ENCODE measurements around the gene ANGPTL8. TPM values are rescaled to one million over a fixed set of nuclear protein-coding genes. Genes with fewer than 3 reads are reported as not detected.
A peak's percentile ranks its signal among the peaks of the same experiment; 100 is the strongest.

The ANGPTL8 gene
- polyA plus RNA-seq, 1 experiment: not detected

DNA sequence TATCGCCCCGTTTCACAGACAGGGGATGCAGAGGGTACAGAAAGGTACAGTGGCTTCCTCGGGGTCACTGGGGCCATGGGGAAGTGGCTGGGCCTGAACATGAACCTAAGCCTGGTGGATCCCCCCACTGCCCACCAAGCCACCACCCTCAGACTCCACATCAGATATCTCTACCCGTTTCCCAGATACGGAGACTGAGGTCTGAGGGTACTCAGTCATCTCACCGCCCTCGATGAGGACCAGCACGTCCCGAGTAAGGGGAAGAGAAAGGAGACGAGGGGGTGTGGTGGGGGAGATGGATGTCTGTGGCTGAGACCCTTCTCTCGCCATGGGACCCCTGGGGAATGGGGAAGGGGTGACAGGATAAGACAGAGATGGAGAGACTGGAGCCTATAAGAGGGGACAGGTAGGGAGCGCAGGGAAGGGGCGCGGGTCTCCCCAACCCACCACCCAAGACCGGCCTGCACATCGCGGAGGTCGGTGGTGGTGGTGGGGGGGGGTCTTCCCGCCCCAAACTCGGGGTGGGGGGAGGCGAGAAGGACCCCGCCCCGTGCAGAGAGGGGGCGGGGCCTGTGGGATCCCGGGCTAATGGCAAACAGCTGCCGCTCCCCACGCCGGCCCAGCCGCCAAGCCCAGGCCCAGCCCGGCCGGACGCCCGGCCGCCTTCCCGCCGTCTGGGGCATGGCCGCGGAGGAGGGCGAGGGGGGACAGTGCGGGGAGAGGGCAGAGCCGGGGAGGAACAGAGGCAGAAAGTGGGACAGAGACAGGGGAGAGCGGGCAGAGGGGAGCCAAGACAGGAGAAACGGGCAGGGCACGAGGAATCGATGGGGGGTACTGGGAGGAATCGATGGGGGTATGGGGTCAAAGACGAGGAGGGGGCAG is 42.8 kb upstream of the ANGPTL8 start:
- peak overlapping the region; percentile 96 for H3K4me3 ChIP-seq (ENCODE audit: low read depth, low read length)
- ChIA-PET CTCF (no interaction called here), POLR2A (interaction anchor here (1.4 kb wide), 1 partner anchor 58 kb away, joined by 4 read pairs; no protein-coding TSS in a partner anchor)
- peak overlapping the region; percentile 21 for H3K27ac ChIP-seq (ENCODE audit: low read depth, low read length)
- TF ChIP-seq, protein P1, sequence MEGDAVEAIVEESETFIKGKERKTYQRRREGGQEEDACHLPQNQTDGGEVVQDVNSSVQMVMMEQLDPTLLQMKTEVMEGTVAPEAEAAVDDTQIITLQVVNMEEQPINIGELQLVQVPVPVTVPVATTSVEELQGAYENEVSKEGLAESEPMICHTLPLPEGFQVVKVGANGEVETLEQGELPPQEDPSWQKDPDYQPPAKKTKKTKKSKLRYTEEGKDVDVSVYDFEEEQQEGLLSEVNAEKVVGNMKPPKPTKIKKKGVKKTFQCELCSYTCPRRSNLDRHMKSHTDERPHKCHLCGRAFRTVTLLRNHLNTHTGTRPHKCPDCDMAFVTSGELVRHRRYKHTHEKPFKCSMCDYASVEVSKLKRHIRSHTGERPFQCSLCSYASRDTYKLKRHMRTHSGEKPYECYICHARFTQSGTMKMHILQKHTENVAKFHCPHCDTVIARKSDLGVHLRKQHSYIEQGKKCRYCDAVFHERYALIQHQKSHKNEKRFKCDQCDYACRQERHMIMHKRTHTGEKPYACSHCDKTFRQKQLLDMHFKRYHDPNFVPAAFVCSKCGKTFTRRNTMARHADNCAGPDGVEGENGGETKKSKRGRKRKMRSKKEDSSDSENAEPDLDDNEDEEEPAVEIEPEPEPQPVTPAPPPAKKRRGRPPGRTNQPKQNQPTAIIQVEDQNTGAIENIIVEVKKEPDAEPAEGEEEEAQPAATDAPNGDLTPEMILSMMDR (IDR thresholded peaks at IDR 0.05; ENCODE audit: low read depth, low read length): no peak
- no peak for DNase-seq (ENCODE audit: low read depth, low spot score)
- peaks cover 10% of the 10 kb centered on the region; the same call in 1 of the 2 replicates for H3K9me3 ChIP-seq (ENCODE audit: control insufficient read depth, insufficient read depth, low read length)
- no peaks in the 10 kb centered on the region for H3K27me3 ChIP-seq (ENCODE audit: control insufficient read depth, insufficient read depth, low read length)

DNA sequence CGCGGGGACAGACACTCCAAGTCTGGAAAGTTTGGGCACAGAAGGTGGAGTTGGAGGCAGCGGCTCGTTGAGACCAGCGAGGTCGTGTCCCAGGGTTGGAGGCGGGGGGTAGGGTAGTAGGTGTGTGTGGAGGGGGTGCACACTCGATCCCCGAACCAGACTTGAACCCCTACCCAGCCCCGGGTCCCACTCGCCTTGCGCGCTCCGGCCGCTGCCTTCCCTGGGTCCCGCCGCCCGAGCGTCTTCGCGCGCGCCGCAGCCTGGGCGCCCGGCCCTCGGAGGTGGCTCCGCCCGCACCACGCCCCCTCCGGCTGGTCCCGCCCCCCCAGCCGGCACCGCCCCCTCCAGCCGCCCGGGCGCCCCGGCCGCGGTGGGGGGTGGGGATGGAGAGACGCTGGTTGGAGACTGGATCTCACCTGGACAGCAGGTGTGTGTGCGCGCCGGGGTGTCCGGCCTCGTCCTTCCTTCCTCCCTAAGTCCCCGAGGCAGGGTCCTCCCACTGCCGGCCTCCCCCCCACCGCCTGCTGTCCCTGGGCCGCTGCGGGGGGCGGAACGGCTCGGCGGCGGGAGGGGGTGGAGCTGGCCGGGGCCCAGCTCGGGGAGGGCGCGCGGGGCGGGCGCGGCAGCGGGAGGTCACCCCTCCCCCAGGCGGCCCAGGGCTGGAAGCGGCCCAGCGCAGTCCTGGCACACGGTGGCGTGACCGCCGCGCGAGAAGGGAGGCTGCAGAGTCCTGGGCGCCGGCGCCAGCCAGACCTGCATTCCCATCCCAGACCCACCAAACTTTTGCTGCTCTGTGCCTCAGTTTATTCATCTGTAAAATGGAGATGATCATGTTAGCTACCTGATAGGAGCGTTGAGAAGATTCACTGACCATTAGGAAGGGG is 41.9 kb upstream of the ANGPTL8 start, which contains the start of gene KANK2:
Gene KANK2, minus strand, starts transcription at position 255 of the 884 bp plus-strand sequence. CDS start 3,034 bp downstream, outside the sequence.
- ChIA-PET CTCF (interaction anchor here (1.0 kb wide), 1 partner anchor 72 kb away, joined by 3 read pairs; no protein-coding TSS in a partner anchor), POLR2A (interaction anchor here (0.6 to 1.5 kb wide), 5 partner anchors 8 to 105 kb away, joined by 3 to 6 read pairs (median 3); no protein-coding TSS in a partner anchor)
- H3K9me3 ChIP-seq (ENCODE audit: control insufficient read depth, insufficient read depth, low read length): peaks cover 9% of the 10 kb centered on the region; the same call in 1 of the 2 replicates
- peak within 1 kb of the TSS; percentile 96 for H3K4me3 ChIP-seq (ENCODE audit: low read depth, low read length)
- no peak for DNase-seq (ENCODE audit: low read depth, low spot score)
- H3K27ac ChIP-seq (ENCODE audit: low read depth, low read length): peak within 1 kb of the TSS; percentile 21
- no peaks in the 10 kb centered on the region for H3K27me3 ChIP-seq (ENCODE audit: control insufficient read depth, insufficient read depth, low read length)
- TF ChIP-seq, protein P1 (IDR thresholded peaks at IDR 0.05; ENCODE audit: low read depth, low read length): no peak

DNA sequence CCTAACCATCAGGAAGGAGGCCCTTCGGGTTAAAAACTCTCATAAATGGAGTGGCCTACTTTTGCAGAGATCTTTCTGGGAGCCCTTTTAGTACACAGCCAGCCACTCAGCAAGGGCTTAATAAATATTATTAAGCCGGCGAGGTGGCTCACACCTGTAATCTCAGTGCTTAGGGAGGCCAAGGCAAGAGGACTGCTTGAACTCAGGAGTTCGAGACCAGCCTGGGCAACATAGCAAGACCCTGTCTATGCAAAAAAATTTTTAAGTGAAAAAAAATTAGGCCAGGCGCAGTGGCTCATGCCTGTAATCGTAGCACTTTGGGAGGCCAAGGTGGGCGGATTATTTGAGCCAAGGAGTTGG is 41.3 kb upstream of the ANGPTL8 start:
- DNase-seq (ENCODE audit: low read depth, low spot score): no peak
- TF ChIP-seq, protein P1 (IDR thresholded peaks at IDR 0.05; ENCODE audit: low read depth, low read length): no peak
- no peaks in the 10 kb centered on the region for H3K27me3 ChIP-seq (ENCODE audit: control insufficient read depth, insufficient read depth, low read length)
- H3K9me3 ChIP-seq (ENCODE audit: control insufficient read depth, insufficient read depth, low read length): peaks cover 3% of the 10 kb centered on the region; the same call in 1 of the 2 replicates
- ChIA-PET POLR2A (interaction anchor here (0.6 to 1.5 kb wide), 5 partner anchors 9 to 60 kb away, joined by 3 to 6 read pairs (median 3); no protein-coding TSS in a partner anchor), CTCF (interaction anchor here (1.0 kb wide), 1 partner anchor 72 kb away, joined by 3 read pairs; no protein-coding TSS in a partner anchor)
- no peak overlapping the region for H3K4me3 ChIP-seq (ENCODE audit: low read depth, low read length)
- H3K27ac ChIP-seq (ENCODE audit: low read depth, low read length): no peak overlapping the region

DNA sequence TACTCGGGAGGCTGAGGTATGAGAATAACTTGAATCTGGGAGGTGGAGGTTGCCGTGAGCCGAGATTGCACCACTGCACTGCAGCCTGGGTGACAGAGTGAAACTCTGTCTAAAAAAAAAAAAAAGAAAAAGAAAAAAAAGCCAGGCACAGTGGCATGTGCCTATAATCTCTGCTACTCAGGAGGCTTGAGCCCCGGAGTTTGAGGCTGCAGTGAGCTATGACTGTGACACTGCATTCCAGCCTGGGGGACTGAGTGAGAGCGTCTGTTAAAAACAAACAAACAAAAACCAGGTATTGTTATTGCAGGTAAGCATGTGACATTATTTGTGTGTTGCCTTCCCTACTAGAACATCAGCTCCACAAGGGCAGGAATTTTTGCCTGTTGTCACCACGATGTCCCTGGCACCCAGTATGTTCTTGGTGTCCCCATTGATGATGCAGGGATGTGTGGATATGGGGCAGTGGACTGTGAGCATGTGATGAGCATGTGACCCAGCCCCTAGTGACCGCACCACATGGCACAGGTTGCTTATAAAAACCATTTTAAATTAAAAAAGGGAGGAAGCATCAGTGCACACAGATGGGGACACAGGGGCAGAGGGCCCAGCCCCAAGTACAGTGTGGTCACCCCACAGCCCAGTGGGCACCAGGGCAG is 40.5 kb upstream of the ANGPTL8 start:
- POLR2A ChIA-PET: interaction anchor here (0.7 to 1.5 kb wide), 3 partner anchors 9 to 55 kb away, joined by 3 to 6 read pairs (median 3); no protein-coding TSS in a partner anchor
- Histone ChIP-seq H3K9me3 (ENCODE audit: control insufficient read depth, insufficient read depth, low read length) (no peaks in the 10 kb centered on the region), H3K27me3 (ENCODE audit: control insufficient read depth, insufficient read depth, low read length) (no peaks in the 10 kb centered on the region), H3K27ac (ENCODE audit: low read depth, low read length) (peak overlapping the region; percentile 11), H3K4me3 (ENCODE audit: low read depth, low read length) (no peak overlapping the region)
- TF ChIP-seq, protein P1 (IDR thresholded peaks at IDR 0.05; ENCODE audit: low read depth, low read length): no peak
- no peak for DNase-seq (ENCODE audit: low read depth, low spot score)
- CTCF ChIA-PET: interaction anchor here (0.6 kb wide), 1 partner anchor 72 kb away, joined by 3 read pairs; no protein-coding TSS in a partner anchor
